ENCODE data around the gene PLCB1.
A peak's percentile ranks its signal among the peaks of the same experiment; 100 is the strongest.

Gene PLCB1

DNA sequence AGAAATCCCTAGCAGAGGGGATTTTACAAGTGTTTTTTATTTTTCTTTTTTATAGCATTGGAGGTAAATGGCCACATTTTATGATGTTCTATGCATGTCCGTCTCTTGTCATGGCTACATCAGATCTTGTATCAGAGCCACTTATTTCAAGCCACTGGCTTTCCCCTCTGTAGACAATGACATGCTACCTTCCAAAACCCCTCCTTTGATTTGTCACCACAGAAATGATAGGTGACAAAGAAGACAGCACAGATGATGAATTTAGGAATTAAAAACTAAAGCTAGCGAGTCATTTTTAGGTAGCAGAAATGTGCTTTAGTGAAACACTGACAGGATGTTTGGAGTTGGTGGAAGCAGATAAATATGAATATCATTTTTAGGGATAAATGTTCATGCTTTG, 20.8 kb downstream of the PLCB1 start:
- Histone ChIP-seq H3K9me2 (replicated peaks; ENCODE audit: low read depth, low read length) (no peaks in the 10 kb centered on the region), H3K9ac (ENCODE audit: low read depth, low read length, poor library complexity, severe bottlenecking) (peak overlapping the region; percentile 46), H3K4me1 (ENCODE audit: insufficient read depth, low read length, poor library complexity, severe bottlenecking) (peaks cover 78% of the 10 kb centered on the region), H3F3A (ENCODE audit: low read depth) (peaks cover 20% of the 10 kb centered on the region; the same call in 1 of the 2 replicates), H3K27me3 (ENCODE audit: insufficient read depth, low read length, poor library complexity, severe bottlenecking) (no peaks in the 10 kb centered on the region), H3K36me3 (ENCODE audit: insufficient read depth, low read length) (0 out of 2 replicates have a peak, but pooled peaks cover 5% of the 10 kb centered on the region), H2AFZ (ENCODE audit: low read length) (no peak overlapping the region), H3K4me3 (ENCODE audit: low read length, poor library complexity, severe bottlenecking) (peak overlapping the region; percentile 25), H3K9me3 (ENCODE audit: insufficient read depth, low read depth, low read length) (no peaks in the 10 kb centered on the region), H4K20me1 (ENCODE audit: insufficient read depth, low read length, poor library complexity, severe bottlenecking) (peaks cover 4% of the 10 kb centered on the region), H3K79me2 (ENCODE audit: insufficient read depth, low read length) (peaks cover 58% of the 10 kb centered on the region), H3K4me2 (ENCODE audit: low read depth, low read length, poor library complexity, severe bottlenecking) (peak overlapping the region; percentile 77)
- TF ChIP-seq EZH2phosphoT487 (IDR thresholded peaks at IDR 0.05; ENCODE audit: borderline replicate concordance), result no peak
- TF ChIP-seq, protein P1, sequence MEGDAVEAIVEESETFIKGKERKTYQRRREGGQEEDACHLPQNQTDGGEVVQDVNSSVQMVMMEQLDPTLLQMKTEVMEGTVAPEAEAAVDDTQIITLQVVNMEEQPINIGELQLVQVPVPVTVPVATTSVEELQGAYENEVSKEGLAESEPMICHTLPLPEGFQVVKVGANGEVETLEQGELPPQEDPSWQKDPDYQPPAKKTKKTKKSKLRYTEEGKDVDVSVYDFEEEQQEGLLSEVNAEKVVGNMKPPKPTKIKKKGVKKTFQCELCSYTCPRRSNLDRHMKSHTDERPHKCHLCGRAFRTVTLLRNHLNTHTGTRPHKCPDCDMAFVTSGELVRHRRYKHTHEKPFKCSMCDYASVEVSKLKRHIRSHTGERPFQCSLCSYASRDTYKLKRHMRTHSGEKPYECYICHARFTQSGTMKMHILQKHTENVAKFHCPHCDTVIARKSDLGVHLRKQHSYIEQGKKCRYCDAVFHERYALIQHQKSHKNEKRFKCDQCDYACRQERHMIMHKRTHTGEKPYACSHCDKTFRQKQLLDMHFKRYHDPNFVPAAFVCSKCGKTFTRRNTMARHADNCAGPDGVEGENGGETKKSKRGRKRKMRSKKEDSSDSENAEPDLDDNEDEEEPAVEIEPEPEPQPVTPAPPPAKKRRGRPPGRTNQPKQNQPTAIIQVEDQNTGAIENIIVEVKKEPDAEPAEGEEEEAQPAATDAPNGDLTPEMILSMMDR (conservative IDR thresholded peaks at IDR 0.05; ENCODE audit: low read length), result no peak

DNA sequence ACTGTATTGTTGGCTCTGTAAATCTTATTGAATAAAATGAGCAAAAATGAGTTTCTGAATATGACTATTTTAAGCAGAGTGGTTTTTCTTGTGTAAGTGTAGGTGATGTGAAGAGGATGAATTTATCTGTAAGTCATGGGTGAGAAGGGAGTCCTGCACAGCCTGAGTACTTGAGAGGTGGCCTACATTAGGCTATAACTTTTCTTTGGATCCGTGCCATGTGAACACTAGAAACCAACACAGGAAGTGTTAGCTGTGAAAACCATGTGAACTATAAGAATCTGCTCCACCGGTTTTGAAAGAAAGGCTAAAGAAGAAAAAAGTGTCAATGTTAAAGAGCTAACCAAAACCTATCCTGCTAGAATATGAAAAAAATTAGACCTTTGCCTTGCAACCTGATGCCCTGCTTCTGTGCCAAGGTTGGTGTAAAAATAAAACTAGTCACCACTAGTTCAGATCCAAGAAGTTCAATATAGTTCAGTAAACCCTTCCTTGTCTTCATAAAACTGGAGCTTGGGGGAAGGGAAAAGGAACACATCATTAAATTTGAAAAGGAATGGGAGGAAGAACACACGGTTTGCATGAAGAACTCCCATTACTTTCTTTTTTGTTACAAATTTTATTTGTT, 21.3 kb downstream of the PLCB1 start:
- Histone ChIP-seq H3K4me3 (ENCODE audit: low read length, poor library complexity, severe bottlenecking) (peak overlapping the region; percentile 25), H3K4me2 (ENCODE audit: low read depth, low read length, poor library complexity, severe bottlenecking) (peak overlapping the region; percentile 77), H3K79me2 (ENCODE audit: insufficient read depth, low read length) (peaks cover 56% of the 10 kb centered on the region), H3K9me2 (replicated peaks; ENCODE audit: low read depth, low read length) (no peaks in the 10 kb centered on the region), H3K4me1 (ENCODE audit: insufficient read depth, low read length, poor library complexity, severe bottlenecking) (peaks cover 78% of the 10 kb centered on the region), H3K27me3 (ENCODE audit: insufficient read depth, low read length, poor library complexity, severe bottlenecking) (no peaks in the 10 kb centered on the region), H3K9me3 (ENCODE audit: insufficient read depth, low read depth, low read length) (no peaks in the 10 kb centered on the region), H3K36me3 (ENCODE audit: insufficient read depth, low read length) (0 out of 2 replicates have a peak, but pooled peaks cover 5% of the 10 kb centered on the region), H3K9ac (ENCODE audit: low read depth, low read length, poor library complexity, severe bottlenecking) (peak overlapping the region; percentile 46), H2AFZ (ENCODE audit: low read length) (no peak overlapping the region), H4K20me1 (ENCODE audit: insufficient read depth, low read length, poor library complexity, severe bottlenecking) (peaks cover 4% of the 10 kb centered on the region), H3F3A (ENCODE audit: low read depth) (peaks cover 20% of the 10 kb centered on the region; the same call in 1 of the 2 replicates)
- no peak for TF ChIP-seq EZH2phosphoT487 (IDR thresholded peaks at IDR 0.05; ENCODE audit: borderline replicate concordance)
- TF ChIP-seq, protein P1 (conservative IDR thresholded peaks at IDR 0.05; ENCODE audit: low read length), result no peak

DNA sequence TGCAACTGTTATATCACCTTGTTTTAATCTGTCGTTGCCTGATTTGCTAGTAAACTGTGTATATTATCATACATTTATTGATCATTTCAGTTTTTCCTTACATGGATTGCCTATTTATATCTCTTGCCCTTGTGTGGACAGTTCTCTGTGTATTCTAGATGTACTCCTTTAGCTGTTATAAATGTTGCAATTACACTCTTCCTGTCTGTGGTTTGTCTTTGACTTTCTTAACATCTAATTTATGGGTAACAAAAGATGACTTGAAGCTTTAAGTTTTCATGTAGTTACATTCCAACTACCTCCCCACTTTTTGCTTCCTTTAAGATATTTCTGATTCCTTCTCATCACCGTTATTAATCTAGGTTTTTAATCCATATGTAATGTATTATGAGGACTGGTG, 22.6 kb downstream of the PLCB1 start:
- H3K9me2 ChIP-seq (replicated peaks; ENCODE audit: low read depth, low read length), result no peaks in the 10 kb centered on the region
- H3K4me1 ChIP-seq (ENCODE audit: insufficient read depth, low read length, poor library complexity, severe bottlenecking), result peaks cover 78% of the 10 kb centered on the region
- H3K9ac ChIP-seq (ENCODE audit: low read depth, low read length, poor library complexity, severe bottlenecking), result peak overlapping the region; percentile 39
- H3K27me3 ChIP-seq (ENCODE audit: insufficient read depth, low read length, poor library complexity, severe bottlenecking), result no peaks in the 10 kb centered on the region
- H3K36me3 ChIP-seq (ENCODE audit: insufficient read depth, low read length), result 0 out of 2 replicates have a peak, but pooled peaks cover 5% of the 10 kb centered on the region
- peaks cover 4% of the 10 kb centered on the region for H4K20me1 ChIP-seq (ENCODE audit: insufficient read depth, low read length, poor library complexity, severe bottlenecking)
- H3K4me3 ChIP-seq (ENCODE audit: low read length, poor library complexity, severe bottlenecking), result peak overlapping the region; percentile 25
- peak overlapping the region; percentile 77 for H3K4me2 ChIP-seq (ENCODE audit: low read depth, low read length, poor library complexity, severe bottlenecking)
- peaks cover 7% of the 10 kb centered on the region; the same call in 1 of the 2 replicates for H3K9me3 ChIP-seq (ENCODE audit: insufficient read depth, low read depth, low read length)
- H2AFZ ChIP-seq (ENCODE audit: low read length), result no peak overlapping the region
- TF ChIP-seq EZH2phosphoT487 (IDR thresholded peaks at IDR 0.05; ENCODE audit: borderline replicate concordance), result no peak
- TF ChIP-seq, protein P1 (conservative IDR thresholded peaks at IDR 0.05; ENCODE audit: low read length), result 0 out of 2 replicates have a peak, but pooled peaks have one; percentile 18
- peaks cover 20% of the 10 kb centered on the region; the same call in 1 of the 2 replicates for H3F3A ChIP-seq (ENCODE audit: low read depth)
- peaks cover 45% of the 10 kb centered on the region for H3K79me2 ChIP-seq (ENCODE audit: insufficient read depth, low read length)
